ENCODE data around the gene SRGAP1.

Gene SRGAP1

DNA sequence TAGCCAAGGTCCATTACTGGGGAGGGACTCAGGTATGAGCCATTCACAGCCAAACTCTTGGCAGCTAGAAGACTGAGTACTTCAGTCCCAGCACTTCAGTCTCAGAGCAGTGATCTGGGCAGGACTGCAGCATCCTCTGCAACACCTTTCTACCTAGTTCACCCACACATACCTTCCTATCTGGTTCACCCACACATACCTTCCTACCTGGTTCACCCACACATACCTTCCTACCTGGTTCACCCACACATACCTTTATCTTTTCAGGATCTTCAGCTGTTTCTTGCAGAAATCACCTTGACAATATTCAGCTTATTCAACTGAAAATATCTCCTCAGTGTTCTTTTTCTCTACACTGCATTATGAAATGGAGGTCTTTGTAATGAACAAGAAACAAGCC lies 101.3 kb downstream of the SRGAP1 start:
- no peak for DNase-seq
- Histone ChIP-seq H2AFZ (ENCODE audit: low read length) (no peak overlapping the region), H3K27me3 (replicated peaks; ENCODE audit: insufficient read depth, low read length) (no peaks in the 10 kb centered on the region), H3K4me1 (ENCODE audit: low read length) (no peaks in the 10 kb centered on the region), H3K4me3 (ENCODE audit: low read length) (no peak overlapping the region), H3F3A (ENCODE audit: insufficient read depth, low read length) (no peaks in the 10 kb centered on the region), H3K4me2 (ENCODE audit: low read depth, low read length) (no peak overlapping the region), H3K9ac (ENCODE audit: low read length) (no peak overlapping the region), H4K20me1 (ENCODE audit: insufficient read depth, low read length) (no peaks in the 10 kb centered on the region), H3K79me2 (ENCODE audit: low read length) (no peaks in the 10 kb centered on the region), H3K9me3 (replicated peaks; ENCODE audit: insufficient read depth, low read length) (no peaks in the 10 kb centered on the region), H3K9me2 (replicated peaks; ENCODE audit: insufficient read depth, low read length) (no peaks in the 10 kb centered on the region), H3K36me3 (replicated peaks; ENCODE audit: insufficient read depth, low read length) (no peaks in the 10 kb centered on the region), H3K27ac (ENCODE audit: low read length) (no peak overlapping the region)
- TF ChIP-seq EZH2phosphoT487 (IDR thresholded peaks at IDR 0.05; ENCODE audit: low read length) (no peak), EZH2 (optimal IDR thresholded peaks at IDR 0.05; ENCODE audit: low read depth, low read length) (no peak)
- TF ChIP-seq, protein P1, sequence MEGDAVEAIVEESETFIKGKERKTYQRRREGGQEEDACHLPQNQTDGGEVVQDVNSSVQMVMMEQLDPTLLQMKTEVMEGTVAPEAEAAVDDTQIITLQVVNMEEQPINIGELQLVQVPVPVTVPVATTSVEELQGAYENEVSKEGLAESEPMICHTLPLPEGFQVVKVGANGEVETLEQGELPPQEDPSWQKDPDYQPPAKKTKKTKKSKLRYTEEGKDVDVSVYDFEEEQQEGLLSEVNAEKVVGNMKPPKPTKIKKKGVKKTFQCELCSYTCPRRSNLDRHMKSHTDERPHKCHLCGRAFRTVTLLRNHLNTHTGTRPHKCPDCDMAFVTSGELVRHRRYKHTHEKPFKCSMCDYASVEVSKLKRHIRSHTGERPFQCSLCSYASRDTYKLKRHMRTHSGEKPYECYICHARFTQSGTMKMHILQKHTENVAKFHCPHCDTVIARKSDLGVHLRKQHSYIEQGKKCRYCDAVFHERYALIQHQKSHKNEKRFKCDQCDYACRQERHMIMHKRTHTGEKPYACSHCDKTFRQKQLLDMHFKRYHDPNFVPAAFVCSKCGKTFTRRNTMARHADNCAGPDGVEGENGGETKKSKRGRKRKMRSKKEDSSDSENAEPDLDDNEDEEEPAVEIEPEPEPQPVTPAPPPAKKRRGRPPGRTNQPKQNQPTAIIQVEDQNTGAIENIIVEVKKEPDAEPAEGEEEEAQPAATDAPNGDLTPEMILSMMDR (IDR thresholded peaks at IDR 0.05; ENCODE audit: low read length) = no peak

DNA sequence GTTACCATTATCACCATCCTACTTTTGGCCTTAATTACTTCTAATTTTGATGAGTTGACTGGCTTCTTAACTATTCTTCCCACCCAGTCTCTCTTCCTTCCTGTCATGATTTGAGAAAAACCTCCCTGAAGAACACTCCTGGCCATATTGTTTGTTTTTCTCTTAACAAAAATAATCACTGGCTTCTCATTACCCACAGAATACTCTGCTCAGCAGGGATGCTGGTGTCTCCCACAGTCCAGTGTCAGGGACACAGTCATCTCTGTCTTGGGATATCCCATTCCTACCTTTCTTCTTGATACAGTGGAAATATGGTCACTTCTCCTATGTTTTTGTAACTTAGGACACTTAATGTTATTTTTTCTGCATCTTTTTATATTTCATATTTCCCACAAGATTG lies 103.7 kb downstream of the SRGAP1 start:
- H3K79me2 ChIP-seq (ENCODE audit: low read length) = no peaks in the 10 kb centered on the region

DNA sequence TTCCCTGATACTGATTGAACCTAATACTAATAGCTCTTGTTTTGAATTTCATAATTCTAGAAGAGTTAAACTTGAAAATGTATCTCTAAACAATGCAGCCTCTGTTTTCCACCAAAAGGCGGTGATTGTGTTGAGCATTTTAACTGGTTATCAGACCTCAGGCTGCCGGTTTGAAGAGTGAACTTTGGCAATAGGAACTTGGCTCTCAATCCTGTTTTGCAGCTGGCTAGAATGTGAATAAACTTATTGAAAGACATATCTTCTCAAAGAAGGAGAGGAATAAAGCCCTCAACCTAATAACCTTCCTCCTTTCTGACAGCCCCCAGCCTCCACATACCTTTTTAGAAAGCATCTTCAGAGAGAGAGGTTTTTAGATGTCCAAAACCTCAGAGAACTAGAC lies 105.4 kb downstream of the SRGAP1 start:
- no peak overlapping the region for H3K9ac ChIP-seq (ENCODE audit: low read length)
- no peaks in the 10 kb centered on the region for H3K79me2 ChIP-seq (ENCODE audit: low read length)
- no peaks in the 10 kb centered on the region for H3K4me1 ChIP-seq (ENCODE audit: low read length)
- no peaks in the 10 kb centered on the region for H4K20me1 ChIP-seq (ENCODE audit: insufficient read depth, low read length)
- no peaks in the 10 kb centered on the region for H3K27me3 ChIP-seq (replicated peaks; ENCODE audit: insufficient read depth, low read length)
- no peak overlapping the region for H3K4me2 ChIP-seq (ENCODE audit: low read depth, low read length)
- H2AFZ ChIP-seq (ENCODE audit: low read length) = no peak overlapping the region
- TF ChIP-seq EZH2 (optimal IDR thresholded peaks at IDR 0.05; ENCODE audit: low read depth, low read length) (no peak), EZH2phosphoT487 (IDR thresholded peaks at IDR 0.05; ENCODE audit: low read length) (no peak)
- TF ChIP-seq, protein P1 (IDR thresholded peaks at IDR 0.05; ENCODE audit: low read length) = no peak
- H3F3A ChIP-seq (ENCODE audit: insufficient read depth, low read length) = no peaks in the 10 kb centered on the region
- no peaks in the 10 kb centered on the region for H3K9me2 ChIP-seq (replicated peaks; ENCODE audit: insufficient read depth, low read length)
- H3K9me3 ChIP-seq (replicated peaks; ENCODE audit: insufficient read depth, low read length) = no peaks in the 10 kb centered on the region
- no peak overlapping the region for H3K4me3 ChIP-seq (ENCODE audit: low read length)
- no peaks in the 10 kb centered on the region for H3K36me3 ChIP-seq (replicated peaks; ENCODE audit: insufficient read depth, low read length)
- no peak overlapping the region for H3K27ac ChIP-seq (ENCODE audit: low read length)
- DNase-seq = no peak

More for the DNA sequence above, 103.7 kb downstream of the SRGAP1 start:
- Histone ChIP-seq H3K36me3 (replicated peaks; ENCODE audit: insufficient read depth, low read length) (no peaks in the 10 kb centered on the region), H4K20me1 (ENCODE audit: insufficient read depth, low read length) (no peaks in the 10 kb centered on the region), H3K27me3 (replicated peaks; ENCODE audit: insufficient read depth, low read length) (no peaks in the 10 kb centered on the region), H3K4me1 (ENCODE audit: low read length) (no peaks in the 10 kb centered on the region), H3K27ac (ENCODE audit: low read length) (no peak overlapping the region), H3K4me3 (ENCODE audit: low read length) (no peak overlapping the region), H3K9me2 (replicated peaks; ENCODE audit: insufficient read depth, low read length) (no peaks in the 10 kb centered on the region), H2AFZ (ENCODE audit: low read length) (no peak overlapping the region), H3K4me2 (ENCODE audit: low read depth, low read length) (no peak overlapping the region), H3F3A (ENCODE audit: insufficient read depth, low read length) (no peaks in the 10 kb centered on the region), H3K9ac (ENCODE audit: low read length) (no peak overlapping the region), H3K9me3 (replicated peaks; ENCODE audit: insufficient read depth, low read length) (no peaks in the 10 kb centered on the region)
- no peak for TF ChIP-seq EZH2 (optimal IDR thresholded peaks at IDR 0.05; ENCODE audit: low read depth, low read length)
- no peak for TF ChIP-seq EZH2phosphoT487 (IDR thresholded peaks at IDR 0.05; ENCODE audit: low read length)
- TF ChIP-seq, protein P1 (IDR thresholded peaks at IDR 0.05; ENCODE audit: low read length) = no peak
- DNase-seq = no peak
